ENCODE results near the gene CDK19. TPM values are rescaled to one million over a fixed set of nuclear protein-coding genes. Genes with fewer than 3 reads are reported as not detected.

Gene CDK19
- total RNA-seq, 1 donor from 2014 or later, result 19.0 TPM

GRCh38 chr6:110858016-110858415, 42.7 kb upstream of the CDK19 start:
- no peaks in the 10 kb centered on the region for H3K4me1 Mint-ChIP-seq (ENCODE audit: unreplicated experiment)
- H3K4me3 Mint-ChIP-seq (ENCODE audit: unreplicated experiment), result no peak overlapping the region
- H3K27ac Mint-ChIP-seq (ENCODE audit: unreplicated experiment), result no peak overlapping the region
- no peaks in the 10 kb centered on the region for H3K36me3 Mint-ChIP-seq (ENCODE audit: low read depth, unreplicated experiment)
- H3K9me3 Mint-ChIP-seq (ENCODE audit: unreplicated experiment), result no peaks in the 10 kb centered on the region
- TF ChIP-seq CTCF (IDR thresholded peaks at IDR 0.05; ENCODE audit: unreplicated experiment), result no peak
- H3K27me3 Mint-ChIP-seq (ENCODE audit: unreplicated experiment), result peaks cover 8% of the 10 kb centered on the region
- no peak for DNase-seq (ENCODE audit: low spot score)

GRCh38 chr6:110856296-110856695, 41.0 kb upstream of the CDK19 start:
- no peaks in the 10 kb centered on the region for H3K36me3 Mint-ChIP-seq (ENCODE audit: low read depth, unreplicated experiment)
- H3K4me3 Mint-ChIP-seq (ENCODE audit: unreplicated experiment), result no peak overlapping the region
- no peak for TF ChIP-seq CTCF (IDR thresholded peaks at IDR 0.05; ENCODE audit: unreplicated experiment)
- H3K9me3 Mint-ChIP-seq (ENCODE audit: unreplicated experiment), result no peaks in the 10 kb centered on the region
- H3K4me1 Mint-ChIP-seq (ENCODE audit: unreplicated experiment), result no peaks in the 10 kb centered on the region
- no peak overlapping the region for H3K27ac Mint-ChIP-seq (ENCODE audit: unreplicated experiment)
- no peak for DNase-seq (ENCODE audit: low spot score)
- peaks cover 11% of the 10 kb centered on the region for H3K27me3 Mint-ChIP-seq (ENCODE audit: unreplicated experiment)

- Mint-ChIP-seq H3K27me3 (ENCODE audit: unreplicated experiment) (peaks cover 9% of the 10 kb centered on the region), H3K4me3 (ENCODE audit: unreplicated experiment) (no peak overlapping the region), H3K4me1 (ENCODE audit: unreplicated experiment) (no peaks in the 10 kb centered on the region), H3K9me3 (ENCODE audit: unreplicated experiment) (no peaks in the 10 kb centered on the region), H3K27ac (ENCODE audit: unreplicated experiment) (no peak overlapping the region), H3K36me3 (ENCODE audit: low read depth, unreplicated experiment) (no peaks in the 10 kb centered on the region)
- TF ChIP-seq CTCF (IDR thresholded peaks at IDR 0.05; ENCODE audit: unreplicated experiment), result no peak
- DNase-seq (ENCODE audit: low spot score), result no peak
Measured at GRCh38 chr6:110853754-110854477, 38.6 kb upstream of the CDK19 start.

- TF ChIP-seq CTCF (IDR thresholded peaks at IDR 0.05; ENCODE audit: unreplicated experiment), result no peak
- no peak for DNase-seq (ENCODE audit: low spot score)
- Mint-ChIP-seq H3K4me3 (ENCODE audit: unreplicated experiment) (no peak overlapping the region), H3K4me1 (ENCODE audit: unreplicated experiment) (no peaks in the 10 kb centered on the region), H3K9me3 (ENCODE audit: unreplicated experiment) (no peaks in the 10 kb centered on the region), H3K27me3 (ENCODE audit: unreplicated experiment) (peaks cover 9% of the 10 kb centered on the region), H3K27ac (ENCODE audit: unreplicated experiment) (no peak overlapping the region), H3K36me3 (ENCODE audit: low read depth, unreplicated experiment) (no peaks in the 10 kb centered on the region)
Measured at GRCh38 chr6:110852773-110853172, 37.5 kb upstream of the CDK19 start.

- Mint-ChIP-seq H3K4me1 (ENCODE audit: unreplicated experiment) (no peaks in the 10 kb centered on the region), H3K27me3 (ENCODE audit: unreplicated experiment) (peaks cover 9% of the 10 kb centered on the region), H3K4me3 (ENCODE audit: unreplicated experiment) (no peak overlapping the region), H3K27ac (ENCODE audit: unreplicated experiment) (no peak overlapping the region), H3K9me3 (ENCODE audit: unreplicated experiment) (no peaks in the 10 kb centered on the region), H3K36me3 (ENCODE audit: low read depth, unreplicated experiment) (no peaks in the 10 kb centered on the region)
- TF ChIP-seq CTCF (IDR thresholded peaks at IDR 0.05; ENCODE audit: unreplicated experiment), result no peak
- DNase-seq (ENCODE audit: low spot score), result no peak
Measured at GRCh38 chr6:110849781-110850180, 34.5 kb upstream of the CDK19 start.

Measured in endothelial cell (in vitro differentiated cells).